Measurements from ENCODE around the gene HGFAC. TPM values are rescaled to one million over a fixed set of nuclear protein-coding genes. Genes with fewer than 3 reads are reported as not detected.

Gene HGFAC
- polyA plus RNA-seq, 1 of the 3 experiments (the other 2 are of a cell fraction) = 0.43 TPM

- WGBS (ENCODE audit: low lambda C conversion rate) = 98% methylated on average over 37 of the region's 37 CpGs
- no peaks in the 10 kb centered on the region for H3K9me3 ChIP-seq
- no peak for DNase-seq
- no peak overlapping the region for H3K4me3 ChIP-seq (ENCODE audit: low read depth in 2 of 2, low read length in 1 of 2)
- H3K27ac ChIP-seq (ENCODE audit: low read depth in 2 of 2, low read length in 1 of 2) = no peak overlapping the region
- no peaks in the 10 kb centered on the region for H3F3A ChIP-seq (replicated peaks; ENCODE audit: insufficient read depth)
- ChIA-PET CTCF (interaction anchor here (1.3 kb wide), 1 partner anchor 29 kb away, joined by 3 read pairs; no protein-coding TSS in a partner anchor), POLR2A (no interaction called here)
- peaks cover 0 to 5% of the 10 kb centered on the region in 2 experiments; a peak in 1 of 4 replicates for H3K4me1 ChIP-seq (ENCODE audit: control insufficient read depth in 1 of 2, insufficient read depth in 2 of 2, low read depth in 1 of 2, low read length in 1 of 2)
- no peaks in the 10 kb centered on the region for H3K9me2 ChIP-seq
- H4K20me1 ChIP-seq (ENCODE audit: insufficient read depth) = 0 out of 2 replicates have a peak, but pooled peaks cover 4% of the 10 kb centered on the region
- no peaks in the 10 kb centered on the region for H3K27me3 ChIP-seq (ENCODE audit: insufficient read depth)
- TF ChIP-seq, protein P1, sequence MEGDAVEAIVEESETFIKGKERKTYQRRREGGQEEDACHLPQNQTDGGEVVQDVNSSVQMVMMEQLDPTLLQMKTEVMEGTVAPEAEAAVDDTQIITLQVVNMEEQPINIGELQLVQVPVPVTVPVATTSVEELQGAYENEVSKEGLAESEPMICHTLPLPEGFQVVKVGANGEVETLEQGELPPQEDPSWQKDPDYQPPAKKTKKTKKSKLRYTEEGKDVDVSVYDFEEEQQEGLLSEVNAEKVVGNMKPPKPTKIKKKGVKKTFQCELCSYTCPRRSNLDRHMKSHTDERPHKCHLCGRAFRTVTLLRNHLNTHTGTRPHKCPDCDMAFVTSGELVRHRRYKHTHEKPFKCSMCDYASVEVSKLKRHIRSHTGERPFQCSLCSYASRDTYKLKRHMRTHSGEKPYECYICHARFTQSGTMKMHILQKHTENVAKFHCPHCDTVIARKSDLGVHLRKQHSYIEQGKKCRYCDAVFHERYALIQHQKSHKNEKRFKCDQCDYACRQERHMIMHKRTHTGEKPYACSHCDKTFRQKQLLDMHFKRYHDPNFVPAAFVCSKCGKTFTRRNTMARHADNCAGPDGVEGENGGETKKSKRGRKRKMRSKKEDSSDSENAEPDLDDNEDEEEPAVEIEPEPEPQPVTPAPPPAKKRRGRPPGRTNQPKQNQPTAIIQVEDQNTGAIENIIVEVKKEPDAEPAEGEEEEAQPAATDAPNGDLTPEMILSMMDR (IDR thresholded peaks at IDR 0.05) = no peak
- TF ChIP-seq CHD2 (IDR thresholded peaks at IDR 0.05; ENCODE audit: low read length, partially characterized antibody) = no peak
- no peak for TF ChIP-seq RCOR1 (IDR thresholded peaks at IDR 0.05; ENCODE audit: low read length)
- TF ChIP-seq, protein P2, sequence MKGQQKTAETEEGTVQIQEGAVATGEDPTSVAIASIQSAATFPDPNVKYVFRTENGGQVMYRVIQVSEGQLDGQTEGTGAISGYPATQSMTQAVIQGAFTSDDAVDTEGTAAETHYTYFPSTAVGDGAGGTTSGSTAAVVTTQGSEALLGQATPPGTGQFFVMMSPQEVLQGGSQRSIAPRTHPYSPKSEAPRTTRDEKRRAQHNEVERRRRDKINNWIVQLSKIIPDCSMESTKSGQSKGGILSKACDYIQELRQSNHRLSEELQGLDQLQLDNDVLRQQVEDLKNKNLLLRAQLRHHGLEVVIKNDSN (IDR thresholded peaks at IDR 0.05; ENCODE audit: borderline replicate concordance, low read depth) = no peak
- TF ChIP-seq EP300 (IDR thresholded peaks at IDR 0.05; ENCODE audit: borderline replicate concordance in 1 of 2, low read depth in 1 of 2, low read length in 1 of 2) = no peak
- TF ChIP-seq FOXJ3 (CRISPR knock-in tag; IDR thresholded peaks at IDR 0.05) = no peak
- TF ChIP-seq PBX3 (IDR thresholded peaks at IDR 0.05) = no peak
- TF ChIP-seq TEAD4 (IDR thresholded peaks at IDR 0.05; ENCODE audit: borderline replicate concordance, insufficient read depth) = no peak
- TF ChIP-seq NFIC (IDR thresholded peaks at IDR 0.05; ENCODE audit: borderline replicate concordance) = no peak
- TF ChIP-seq RAD21 (IDR thresholded peaks at IDR 0.05; ENCODE audit: low read length) = no peak
- TF ChIP-seq NRF1 (IDR thresholded peaks at IDR 0.05; ENCODE audit: low read depth, low read length) = no peak
- no peak overlapping the region for H3K4me2 ChIP-seq
- no peak overlapping the region for H3K9ac ChIP-seq
- no peak overlapping the region for H2AFZ ChIP-seq (ENCODE audit: low read depth)
- H3K36me3 ChIP-seq (replicated peaks in 1 of 2; ENCODE audit: control insufficient read depth in 1 of 2, insufficient read depth in 2 of 2, low read length in 1 of 2) = peaks cover 0 to 24% of the 10 kb centered on the region in 2 experiments
- H3K79me2 ChIP-seq (ENCODE audit: insufficient read depth) = no peaks in the 10 kb centered on the region
These were observed 27.1 kb upstream of the HGFAC start for GRCh38 chr4:3414421-3415279.
